ENCODE data around the gene DSE.

GRCh38 chr6:116354236-116354635 lies 16.5 kb upstream of the DSE start:
- TF ChIP-seq EP300 (conservative IDR thresholded peaks at IDR 0.05; ENCODE audit: poor library complexity, severe bottlenecking) (no peak), CTCF (IDR thresholded peaks at IDR 0.05; ENCODE audit: poor library complexity, severe bottlenecking) (no peak), REST (IDR thresholded peaks at IDR 0.05; ENCODE audit: borderline replicate concordance) (no peak)

All from neural cell (in vitro differentiated cells).